Lung (tissue), 12 donors: ENCODE data around the gene RNGTT. TPM values are rescaled to one million over a fixed set of nuclear protein-coding genes. Genes with fewer than 3 reads are reported as not detected.
"Not testable (repeated sequence)": the region's sequence is repeated elsewhere in the genome, so short reads cannot be mapped to it uniquely, and the experiment has no call there.

Experiments used
- ATAC-seq: fragments of 200-7000 bp; cut with Tn5 transposase; one replicate; pipeline ENCODE4 v1.9.1; 2020; ENCODE audit warnings: moderate number of reproducible peaks; ENCODE audit not compliant: insufficient read depth, low FRiP score
- DNase-seq, 3 donors: peaks; one replicate each; pipeline ENCODE4 v3.0.0-alpha.2; 2013 to 2017
- H3K27ac ChIP-seq, 2 donors: one replicate each; pipeline ENCODE4 v1.5.1; 2013; ENCODE audit warnings: mild to moderate bottlenecking in 2 of 2, moderate library complexity in 2 of 2, control low read depth in 1 of 2, inconsistent platforms in 1 of 2, low read depth in 1 of 2, low read length in 1 of 2
- H3K27me3 ChIP-seq, 3 donors: one replicate each; pipeline ENCODE4 v1.5.1; 2013; ENCODE audit warnings: low read length in 2 of 3; ENCODE audit not compliant: control insufficient read depth in 3 of 3, insufficient read depth in 3 of 3
- H3K36me3 ChIP-seq, 4 donors: one replicate each; pipeline ENCODE4 v1.5.1; 2013; ENCODE audit warnings: low read length in 4 of 4, mild to moderate bottlenecking in 1 of 4, moderate library complexity in 1 of 4; ENCODE audit not compliant: control insufficient read depth in 4 of 4, insufficient read depth in 4 of 4
- H3K4me1 ChIP-seq, 5 donors: one replicate each; pipeline ENCODE4 v1.5.1; 2013; ENCODE audit warnings: low read length in 5 of 5, mild to moderate bottlenecking in 2 of 5, moderate library complexity in 1 of 5; ENCODE audit not compliant: control insufficient read depth in 5 of 5, insufficient read depth in 5 of 5
- H3K4me3 ChIP-seq: one replicate; pipeline ENCODE4 v1.5.1; 2013; ENCODE audit warnings: mild to moderate bottlenecking, control low read depth, moderate library complexity
- H3K9ac ChIP-seq, 2 donors: one replicate each; pipeline ENCODE4 v1.5.1; 2013; ENCODE audit warnings: low read length in 2 of 2, control low read depth in 1 of 2; ENCODE audit not compliant: insufficient read depth in 1 of 2
- H3K9me3 ChIP-seq, 4 donors: one replicate each; pipeline ENCODE4 v1.5.1; 2013; ENCODE audit warnings: low read length in 3 of 4, mild to moderate bottlenecking in 1 of 4, moderate library complexity in 1 of 4; ENCODE audit not compliant: control insufficient read depth in 4 of 4, insufficient read depth in 3 of 4
- WGBS, 2 donors: extraction: QIAGEN DNeasy Blood & Tissue Kit; methylation state at CpG; one replicate each; pipeline ENCODE4 v1.1.7; 2013; 5-methylcytosine and 5-hydroxymethylcytosine counted together
- polyA plus RNA-seq, 2 donors: library from polyadenylated mRNA; stranded (reverse); fragments of 200-250 nt; gene quantifications; one replicate each; pipeline ENCODE4 v1.2.1, GENCODE V29; 2013
- total RNA-seq, 2 donors: library from RNA; depleted of rRNA in 1 of 2; stranded (reverse); fragments of >200 nt in 1 of 2; gene quantifications; one replicate each; pipeline ENCODE4 v1.2.1, GENCODE V29; 2014 to 2021
- TF ChIP-seq, protein P1 (sequence below): IDR thresholded peaks from 2 replicates; pipeline ENCODE4 v1.5.1; 2012; ENCODE audit warnings: mild to moderate bottlenecking; ENCODE audit errors: control extremely low read depth, extremely low read depth
- donor health status: control.
- donor health status: control.
- donor health status: Bipolar disorder and iron deficiency.
- donor health status: healthy.
- donor health status: DM: yes; HTN: yes; CAD: no.

Gene RNGTT
- total and polyA plus RNA-seq, 4 donors: 3.0 to 25.0 (median 9.2) TPM

DNA sequence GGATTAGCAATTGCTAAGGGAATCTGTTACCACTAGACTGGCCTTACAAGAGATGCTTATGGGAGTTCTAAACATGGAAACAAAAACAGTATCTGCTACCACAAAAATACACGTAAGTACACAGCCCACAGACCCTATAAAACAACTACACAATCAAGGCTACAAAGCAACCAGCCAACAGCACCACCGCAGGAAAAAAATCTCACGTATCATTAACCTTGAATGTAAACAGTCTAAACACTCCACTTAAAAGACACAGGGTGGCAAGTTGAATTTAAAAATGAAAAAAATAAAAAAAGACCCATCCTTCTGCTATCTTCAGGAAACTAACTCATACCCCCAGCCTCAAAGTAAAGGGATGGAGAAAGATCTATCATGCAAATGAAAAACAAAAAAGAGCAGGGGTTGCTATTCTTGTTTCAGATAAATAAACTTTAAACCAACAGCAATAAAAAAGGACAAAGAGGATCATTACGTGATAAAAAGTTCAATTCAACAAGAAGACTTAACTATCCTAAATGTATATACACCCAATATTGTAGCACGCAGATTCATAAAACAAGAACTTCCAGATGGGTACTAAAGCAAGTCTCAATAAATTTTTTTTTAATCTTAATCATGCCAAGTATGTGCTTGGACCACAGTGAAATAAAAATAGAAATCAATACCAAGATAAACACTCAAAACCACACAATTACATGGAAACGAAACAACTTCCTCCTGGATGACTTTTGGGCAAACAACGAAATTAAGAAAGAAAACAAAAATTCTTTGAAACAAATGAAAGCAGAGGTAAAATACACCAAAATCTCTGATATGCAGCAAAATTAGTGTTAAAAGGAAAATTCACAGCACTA lies 52.3 kb downstream of the RNGTT start:
- H3K9me3 ChIP-seq: peaks cover 0 to 5% (median 1%) of the 10 kb centered on the region in 4 donors
- peaks cover 0 to 11% (median 0%) of the 10 kb centered on the region in 5 donors for H3K4me1 ChIP-seq
- peaks cover 0 to 4% (median 0%) of the 10 kb centered on the region in 4 donors for H3K36me3 ChIP-seq
- no peak overlapping the region for H3K9ac ChIP-seq
- TF ChIP-seq, protein P1, sequence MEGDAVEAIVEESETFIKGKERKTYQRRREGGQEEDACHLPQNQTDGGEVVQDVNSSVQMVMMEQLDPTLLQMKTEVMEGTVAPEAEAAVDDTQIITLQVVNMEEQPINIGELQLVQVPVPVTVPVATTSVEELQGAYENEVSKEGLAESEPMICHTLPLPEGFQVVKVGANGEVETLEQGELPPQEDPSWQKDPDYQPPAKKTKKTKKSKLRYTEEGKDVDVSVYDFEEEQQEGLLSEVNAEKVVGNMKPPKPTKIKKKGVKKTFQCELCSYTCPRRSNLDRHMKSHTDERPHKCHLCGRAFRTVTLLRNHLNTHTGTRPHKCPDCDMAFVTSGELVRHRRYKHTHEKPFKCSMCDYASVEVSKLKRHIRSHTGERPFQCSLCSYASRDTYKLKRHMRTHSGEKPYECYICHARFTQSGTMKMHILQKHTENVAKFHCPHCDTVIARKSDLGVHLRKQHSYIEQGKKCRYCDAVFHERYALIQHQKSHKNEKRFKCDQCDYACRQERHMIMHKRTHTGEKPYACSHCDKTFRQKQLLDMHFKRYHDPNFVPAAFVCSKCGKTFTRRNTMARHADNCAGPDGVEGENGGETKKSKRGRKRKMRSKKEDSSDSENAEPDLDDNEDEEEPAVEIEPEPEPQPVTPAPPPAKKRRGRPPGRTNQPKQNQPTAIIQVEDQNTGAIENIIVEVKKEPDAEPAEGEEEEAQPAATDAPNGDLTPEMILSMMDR: no peak
- H3K27ac ChIP-seq: no peak overlapping the region
- no peak overlapping the region for H3K4me3 ChIP-seq
- ATAC-seq (no peak), DNase-seq (no peak)
- WGBS, 2 donors: 59 to 62% methylated on average over 7 of the region's 7 CpGs
- no peaks in the 10 kb centered on the region for H3K27me3 ChIP-seq

GRCh38 chr6:88908598-88909548 lies 54.5 kb downstream of the RNGTT start:
- no peak overlapping the region for H3K27ac ChIP-seq
- ATAC-seq (no peak), DNase-seq (no peak)
- 64 to 73% methylated on average over 9 of the region's 9 CpGs for WGBS, 2 donors
- H3K36me3 ChIP-seq: peaks cover 0 to 3% (median 2%) of the 10 kb centered on the region in 4 donors
- H3K4me1 ChIP-seq: peaks cover 0 to 11% (median 0%) of the 10 kb centered on the region in 5 donors
- H3K9me3 ChIP-seq: no peaks in the 10 kb centered on the region
- no peak overlapping the region for H3K4me3 ChIP-seq
- TF ChIP-seq, protein P1: no peak
- H3K9ac ChIP-seq: no peak overlapping the region
- no peaks in the 10 kb centered on the region for H3K27me3 ChIP-seq

DNA sequence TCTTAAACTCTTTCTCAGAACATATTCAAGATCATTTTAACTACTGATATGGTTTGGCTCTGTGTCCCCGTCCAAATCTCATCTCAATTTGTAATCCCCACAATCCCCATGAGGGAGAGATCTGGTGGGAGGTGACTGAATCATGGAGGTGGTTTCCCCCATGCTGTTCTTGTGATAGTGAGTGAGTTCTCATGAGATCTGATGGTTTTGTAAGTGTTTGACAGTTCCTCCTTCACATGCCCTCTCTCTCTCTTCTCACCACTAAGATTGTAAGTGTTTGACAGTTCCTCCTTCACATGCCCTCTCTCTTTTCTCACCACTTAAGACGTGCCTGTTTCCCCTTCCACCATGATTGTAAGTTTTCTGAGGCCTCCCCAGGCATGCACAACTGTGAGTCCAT lies 56.3 kb downstream of the RNGTT start:
- not testable (repeated sequence) for ATAC-seq, H3K4me3 ChIP-seq, H3K27me3 ChIP-seq, H3K36me3 ChIP-seq, H3K27ac ChIP-seq, DNase-seq, H3K9ac ChIP-seq, H3K9me3 ChIP-seq
- peaks cover 0 to 11% (median 0%) of the 10 kb centered on the region in 5 donors for H3K4me1 ChIP-seq
- WGBS, 2 donors: 60 to 70% methylated on average over 2 of the region's 2 CpGs
